ENCODE data around the gene SPTLC2.

SPTLC2 gene

DNA sequence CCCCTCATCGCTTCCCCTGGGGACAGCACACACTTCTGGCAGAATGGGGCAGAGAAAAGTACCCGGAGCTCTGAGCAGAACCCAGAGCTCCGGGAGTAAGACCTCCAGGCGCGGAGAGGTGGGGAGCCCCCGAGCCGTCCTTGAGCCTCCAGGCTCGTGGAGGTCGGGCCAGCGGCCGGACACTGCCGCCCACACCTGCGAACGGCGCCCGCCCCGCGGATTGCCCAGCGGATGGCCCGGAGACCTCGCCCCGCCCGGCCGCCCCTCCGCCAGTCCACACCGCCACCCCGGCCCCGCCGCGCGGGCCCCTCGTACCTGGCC is 344 bp downstream of the SPTLC2 start:
- peak; percentile 46 for DNase-seq (ENCODE audit: low read depth)
- TF ChIP-seq POLR2A (IDR thresholded peaks at IDR 0.05; ENCODE audit: extremely low read depth, insufficient read length), result no peak
- TF ChIP-seq MYC (IDR thresholded peaks at IDR 0.05; ENCODE audit: low read depth, low read length), result no peak
- TF ChIP-seq CTCF (IDR thresholded peaks at IDR 0.05; ENCODE audit: low read depth, low read length), result no peak
- no peak for TF ChIP-seq MAX (IDR thresholded peaks at IDR 0.05; ENCODE audit: low read depth, low read length)
- peak overlapping the region; percentile 90 for H3K4me3 ChIP-seq (ENCODE audit: low read depth, low read length)

GRCh38 chr14:77615361-77616132 is 890 bp downstream of the SPTLC2 start:
- peak; percentile 53 for DNase-seq (ENCODE audit: low read depth)
- TF ChIP-seq POLR2A (IDR thresholded peaks at IDR 0.05; ENCODE audit: extremely low read depth, insufficient read length) (no peak), MAX (IDR thresholded peaks at IDR 0.05; ENCODE audit: low read depth, low read length) (no peak), CTCF (IDR thresholded peaks at IDR 0.05; ENCODE audit: low read depth, low read length) (no peak), MYC (IDR thresholded peaks at IDR 0.05; ENCODE audit: low read depth, low read length) (no peak)

DNA sequence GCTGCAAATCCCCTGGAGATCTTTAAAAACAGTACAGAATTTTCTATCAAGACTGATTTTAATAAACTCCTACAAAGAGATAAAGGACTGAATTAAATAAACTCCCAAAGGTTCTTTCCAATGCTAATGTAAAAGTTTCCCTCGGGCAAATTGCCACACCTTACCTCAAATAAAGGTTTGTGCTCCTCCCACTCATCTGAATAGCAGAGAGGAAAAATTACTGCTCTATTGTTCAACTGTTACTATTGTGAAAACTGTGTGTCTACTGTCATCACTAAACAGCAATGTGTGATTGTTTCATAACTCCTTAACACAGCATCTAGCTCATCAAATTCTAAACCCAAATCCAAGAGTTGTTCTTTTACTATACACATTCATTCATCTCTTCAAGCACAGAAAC is 3.2 kb downstream of the SPTLC2 start:
- peak; percentile 49 for DNase-seq (ENCODE audit: low read depth)
- H3K4me3 ChIP-seq (ENCODE audit: low read depth, low read length), result peak overlapping the region; percentile 23
- TF ChIP-seq MYC (IDR thresholded peaks at IDR 0.05; ENCODE audit: low read depth, low read length) (no peak), MAX (IDR thresholded peaks at IDR 0.05; ENCODE audit: low read depth, low read length) (no peak), POLR2A (IDR thresholded peaks at IDR 0.05; ENCODE audit: extremely low read depth, insufficient read length) (no peak), CTCF (IDR thresholded peaks at IDR 0.05; ENCODE audit: low read depth, low read length) (no peak)

More at GRCh38 chr14:77615361-77616132, 890 bp downstream of the SPTLC2 start:
- peak overlapping the region; percentile 90 for H3K4me3 ChIP-seq (ENCODE audit: low read depth, low read length)

- no peak overlapping the region for H3K4me3 ChIP-seq (ENCODE audit: low read depth, low read length)
- DNase-seq (ENCODE audit: low read depth), result no peak
- TF ChIP-seq POLR2A (IDR thresholded peaks at IDR 0.05; ENCODE audit: extremely low read depth, insufficient read length) (no peak), MYC (IDR thresholded peaks at IDR 0.05; ENCODE audit: low read depth, low read length) (no peak), CTCF (IDR thresholded peaks at IDR 0.05; ENCODE audit: low read depth, low read length) (no peak)
These were observed 4.3 kb downstream of the SPTLC2 start for GRCh38 chr14:77612011-77612620.

DNA sequence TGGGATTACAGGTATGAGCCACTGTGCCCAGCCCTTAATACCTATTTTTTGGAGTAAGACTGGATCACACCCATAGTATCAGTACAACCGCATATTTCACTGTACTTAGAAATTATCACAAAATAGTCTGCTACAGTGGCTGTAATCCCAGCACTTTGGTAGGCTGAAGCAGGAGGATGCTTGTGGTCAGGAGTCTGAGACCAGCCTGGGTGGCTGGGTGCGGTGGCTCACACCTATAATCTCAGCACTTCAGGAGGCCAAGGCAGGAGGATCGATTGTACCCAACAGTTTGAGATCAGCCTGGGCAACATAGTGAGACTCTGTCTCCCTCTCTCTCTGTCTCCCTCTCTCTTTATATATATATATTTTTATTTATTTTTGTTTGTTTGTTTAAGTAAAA is 5.9 kb downstream of the SPTLC2 start:
- H3K4me3 ChIP-seq (ENCODE audit: low read depth, low read length), result no peak overlapping the region
- DNase-seq (ENCODE audit: low read depth), result no peak
- TF ChIP-seq MAX (IDR thresholded peaks at IDR 0.05; ENCODE audit: low read depth, low read length) (no peak), MYC (IDR thresholded peaks at IDR 0.05; ENCODE audit: low read depth, low read length) (no peak), POLR2A (IDR thresholded peaks at IDR 0.05; ENCODE audit: extremely low read depth, insufficient read length) (no peak), CTCF (IDR thresholded peaks at IDR 0.05; ENCODE audit: low read depth, low read length) (no peak)
